GM18508 (cell line): ENCODE measurements around the gene IQUB.
"Not testable (repeated sequence)": the region's sequence is repeated elsewhere in the genome, so short reads cannot be mapped to it uniquely, and the experiment has no call there.

ENCODE experiments used
- ATAC-seq: cut with Tn5 transposase; IDR thresholded peaks from one replicate; pipeline ENCODE4 v1.9.1; 2021; ENCODE audit warnings: moderate number of reproducible peaks; ENCODE audit not compliant: insufficient read depth, unreplicated experiment

Gene IQUB

DNA sequence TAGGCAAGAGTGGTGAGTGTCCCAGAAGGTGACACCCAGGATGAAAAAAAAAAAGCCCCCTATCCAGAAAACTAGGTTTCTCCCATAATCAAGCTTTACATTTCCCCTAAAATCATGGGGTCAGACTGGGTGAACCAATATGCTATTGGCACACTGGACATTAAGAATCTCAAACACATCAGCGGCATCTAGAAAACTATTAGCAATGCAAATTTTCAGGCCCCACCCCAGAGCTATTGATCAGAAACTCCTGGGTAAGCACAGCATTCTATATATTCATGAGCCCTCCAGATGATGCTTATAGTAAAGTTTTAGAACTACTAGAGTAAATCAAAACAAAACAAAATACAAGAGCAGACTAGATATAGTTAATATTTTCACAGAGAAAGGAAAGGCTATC lies 36.4 kb downstream of the IQUB start:
- ATAC-seq = no peak

DNA sequence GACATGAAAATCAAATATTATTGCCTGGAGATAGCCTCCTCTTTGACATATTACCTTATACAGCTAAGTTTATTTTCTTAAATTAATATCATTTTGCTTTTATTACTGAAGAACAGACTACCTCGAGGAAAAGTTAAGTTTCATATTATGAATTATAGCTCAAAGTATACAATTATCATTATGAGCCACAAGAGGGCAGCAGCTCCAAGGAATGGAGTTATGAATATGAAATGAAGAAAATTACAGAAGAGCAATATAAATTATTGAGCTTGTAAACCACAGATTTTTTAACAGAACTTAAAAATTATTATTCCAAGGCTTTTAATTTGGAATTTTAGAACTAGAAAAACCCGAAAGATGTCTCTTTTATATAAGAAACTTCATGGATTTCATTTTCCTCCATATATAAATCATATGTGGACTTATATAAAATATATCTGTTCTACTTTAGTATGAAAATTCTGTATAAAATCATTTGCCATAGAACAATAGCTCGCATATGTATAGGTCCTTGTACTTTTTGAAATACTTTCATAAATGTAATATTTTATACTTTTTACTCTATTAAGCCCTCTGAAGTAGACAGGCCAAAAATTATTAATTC lies 40.1 kb downstream of the IQUB start:
- peak; percentile 57 for ATAC-seq

DNA sequence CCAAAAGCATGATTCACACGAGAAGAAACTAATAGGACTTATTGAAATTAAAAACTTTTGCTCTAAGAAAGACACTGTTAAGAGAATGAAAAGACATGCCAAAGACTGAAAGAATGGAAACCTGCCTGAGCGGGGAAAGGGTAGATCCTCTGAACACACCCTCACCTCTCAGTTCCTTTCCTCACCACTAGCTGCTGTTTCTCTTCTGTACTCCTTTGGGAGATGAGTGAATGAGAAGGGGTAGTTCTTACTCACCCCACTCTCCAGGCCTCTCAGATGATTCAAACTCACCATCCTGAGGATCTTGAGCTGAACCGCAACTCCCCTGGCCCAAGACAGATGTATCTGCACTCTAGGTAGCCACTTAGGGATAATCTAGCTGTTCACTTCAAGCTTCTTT lies 41.9 kb downstream of the IQUB start:
- peak; percentile 59 for ATAC-seq

DNA sequence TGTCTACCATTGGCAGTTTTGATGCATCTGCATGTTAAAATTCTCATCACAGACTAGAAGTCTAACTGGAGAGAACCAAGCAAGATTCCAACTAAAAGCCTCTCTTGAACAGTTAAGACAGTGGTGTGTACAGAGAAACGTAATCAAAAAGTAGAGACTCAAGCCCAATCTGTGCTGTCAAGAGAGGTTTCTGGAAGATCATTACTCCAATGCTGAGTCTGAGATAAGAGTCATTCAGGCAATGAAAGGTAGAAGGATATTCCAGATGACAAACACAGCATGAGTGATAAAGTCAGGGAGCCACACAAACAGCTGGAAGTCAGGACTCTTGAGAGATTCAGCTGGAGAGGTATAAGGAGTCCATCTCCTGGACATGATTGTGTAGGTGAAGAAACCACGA lies 48.7 kb downstream of the IQUB start:
- ATAC-seq = no peak

DNA sequence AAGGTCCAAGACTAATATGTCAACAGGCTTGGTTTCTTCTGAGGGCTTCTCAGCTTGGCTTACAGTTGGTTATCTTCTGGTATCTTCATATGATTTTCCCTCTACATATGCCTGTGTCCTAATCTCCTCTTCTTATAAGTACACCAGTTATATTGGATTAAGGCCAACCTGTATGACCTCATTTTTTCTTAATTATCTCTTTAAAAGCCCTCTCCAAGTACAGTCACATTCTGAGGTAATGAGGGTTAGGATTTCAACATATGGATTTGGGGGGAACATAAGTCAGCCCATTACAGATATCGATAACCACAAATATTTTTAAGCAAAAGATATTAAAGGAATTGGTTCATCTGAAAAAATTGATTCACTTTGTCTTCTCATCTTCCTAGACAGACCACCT lies 49.2 kb downstream of the IQUB start:
- ATAC-seq = no peak

DNA sequence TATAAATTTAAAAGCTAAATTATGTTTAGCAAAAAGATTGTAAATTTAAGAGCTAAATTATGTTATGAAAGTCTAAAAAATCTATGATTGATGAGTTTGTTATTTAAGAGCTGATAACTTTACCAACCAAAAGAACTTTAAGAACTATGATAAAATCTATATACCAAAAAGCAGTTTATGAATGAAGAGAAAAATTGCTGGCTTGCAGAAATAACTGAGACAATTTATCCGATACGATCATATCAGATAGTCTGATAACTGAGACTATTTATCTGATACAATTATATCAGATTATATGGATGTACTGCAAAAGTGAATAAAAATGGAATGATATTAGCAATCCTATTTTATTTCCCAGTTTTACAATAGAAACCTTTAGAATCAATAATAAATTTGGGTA lies 50.2 kb downstream of the IQUB start:
- ATAC-seq = no peak

DNA sequence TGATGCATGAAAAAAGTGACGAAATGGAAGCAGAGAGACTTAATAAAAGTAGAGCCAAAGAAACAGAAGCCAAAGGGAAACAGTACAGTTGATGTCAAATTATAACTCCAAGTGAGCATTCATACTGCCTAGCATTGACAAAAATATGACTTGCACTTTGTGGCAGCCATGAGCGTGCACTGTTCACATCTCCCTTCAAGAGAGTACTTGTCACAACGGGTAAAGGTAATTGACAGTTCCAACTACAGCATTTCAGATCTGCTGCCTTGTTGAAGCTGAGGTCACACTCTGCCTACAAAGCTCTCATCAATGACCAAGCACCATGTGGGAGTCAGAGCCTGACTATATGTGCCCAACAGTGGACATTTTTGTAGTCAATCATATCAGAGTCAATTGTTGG lies 54.3 kb downstream of the IQUB start:
- no peak for ATAC-seq

DNA sequence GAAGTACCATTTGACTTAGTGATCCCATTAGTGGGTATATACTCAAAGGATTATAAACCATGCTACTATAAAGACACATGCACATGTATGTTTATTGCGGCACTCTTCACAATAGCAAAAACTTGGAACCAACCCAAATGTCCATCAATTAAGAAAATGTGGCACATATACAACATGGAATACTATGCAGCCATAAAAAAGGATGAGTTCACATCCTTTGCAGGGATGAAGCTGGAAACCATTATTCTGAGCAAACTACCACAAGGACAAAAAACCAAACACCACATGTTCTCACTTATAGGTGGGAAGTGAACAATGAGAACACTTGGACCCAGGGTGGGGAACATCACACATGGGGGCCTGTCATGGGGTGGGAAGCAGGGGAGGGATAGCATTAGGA lies 56.3 kb downstream of the IQUB start:
- not testable (repeated sequence) for ATAC-seq

DNA sequence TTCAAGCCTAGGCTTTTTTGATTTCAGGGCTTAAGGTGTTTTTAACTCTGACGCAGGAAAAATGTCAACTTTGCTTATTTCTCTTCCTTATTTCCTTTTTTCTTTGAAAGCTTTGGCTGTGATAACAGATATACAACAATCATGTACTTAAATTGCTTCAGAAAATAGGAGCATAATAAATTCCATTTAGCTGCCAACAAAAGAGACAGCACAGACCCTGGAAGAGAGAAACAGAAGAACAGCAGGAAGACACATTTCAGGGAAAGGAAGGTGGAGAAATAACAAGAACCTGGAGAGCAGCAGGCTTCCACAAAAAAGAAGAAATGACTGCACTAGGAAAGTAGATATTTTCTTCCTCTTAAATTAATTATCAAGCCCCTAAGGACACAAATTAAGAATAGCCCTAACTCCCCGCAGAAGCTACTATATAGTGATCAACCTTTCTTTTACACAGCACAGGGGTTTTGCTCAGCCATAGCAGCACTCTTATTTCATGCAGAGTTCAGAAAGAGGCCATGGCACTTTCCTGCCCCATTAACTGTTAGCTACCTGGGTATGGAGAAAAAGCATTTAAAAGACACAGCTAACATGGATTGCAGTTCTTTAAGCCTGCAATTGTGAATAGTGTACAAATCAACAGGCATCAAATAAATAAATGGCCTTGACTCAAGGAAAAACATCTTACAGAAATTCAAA lies 61.5 kb downstream of the IQUB start:
- no peak for ATAC-seq

DNA sequence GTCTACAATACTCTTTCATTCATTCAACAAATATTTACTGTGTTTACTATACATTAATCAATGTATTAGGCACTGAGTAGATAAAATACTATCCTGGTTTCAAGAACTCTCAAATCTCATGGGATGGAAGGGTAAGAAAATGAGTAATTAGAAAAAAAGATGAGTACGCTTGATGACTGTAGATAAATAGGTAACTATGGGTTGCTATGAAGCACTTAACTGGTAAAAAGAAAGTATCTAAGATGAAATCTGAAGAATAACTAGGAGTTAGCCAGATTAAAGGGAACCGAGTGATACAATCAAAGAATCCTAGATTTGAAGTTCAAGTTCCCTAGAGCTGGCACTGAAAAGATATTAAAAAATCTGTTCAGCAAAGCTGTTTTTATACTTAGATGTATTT lies 62.1 kb downstream of the IQUB start:
- no peak for ATAC-seq

DNA sequence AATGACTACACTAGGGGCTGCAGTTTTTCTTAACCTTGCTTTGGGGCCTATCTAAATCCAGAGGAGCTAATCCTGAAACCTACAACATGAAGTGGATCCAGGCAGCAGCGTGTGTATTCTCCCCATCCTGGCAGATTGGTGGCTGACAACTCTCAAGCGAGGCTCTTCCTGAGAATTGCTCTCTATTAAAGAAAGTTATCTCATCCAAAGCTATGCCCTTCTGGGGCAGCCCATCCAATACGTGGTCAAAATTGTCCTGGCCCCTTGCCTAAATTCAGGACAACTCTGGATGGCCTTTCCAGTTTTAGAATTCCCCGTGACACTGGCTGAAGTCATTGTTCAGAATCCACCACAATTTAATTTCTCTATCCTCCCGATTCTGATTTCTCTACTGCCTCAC lies 66.1 kb downstream of the IQUB start:
- no peak for ATAC-seq

DNA sequence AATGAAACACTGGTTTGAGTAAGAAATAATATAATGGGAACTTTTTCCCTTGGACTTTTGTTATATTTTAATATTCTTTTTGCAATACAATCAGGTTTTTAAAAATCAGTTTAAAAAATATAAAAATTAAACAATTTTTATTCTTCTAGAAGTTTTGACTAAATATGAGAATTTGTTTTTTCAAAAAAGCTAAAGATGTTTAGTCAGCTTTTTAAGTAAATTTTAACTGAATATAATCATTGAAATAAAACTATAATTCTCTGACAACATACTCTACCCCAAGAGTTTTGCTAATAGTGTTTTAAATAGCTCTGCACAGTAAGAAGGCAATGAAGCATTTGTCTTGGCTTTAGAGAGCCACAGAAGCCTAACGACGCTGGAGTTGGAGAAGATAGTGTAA lies 70.5 kb downstream of the IQUB start:
- no peak for ATAC-seq

DNA sequence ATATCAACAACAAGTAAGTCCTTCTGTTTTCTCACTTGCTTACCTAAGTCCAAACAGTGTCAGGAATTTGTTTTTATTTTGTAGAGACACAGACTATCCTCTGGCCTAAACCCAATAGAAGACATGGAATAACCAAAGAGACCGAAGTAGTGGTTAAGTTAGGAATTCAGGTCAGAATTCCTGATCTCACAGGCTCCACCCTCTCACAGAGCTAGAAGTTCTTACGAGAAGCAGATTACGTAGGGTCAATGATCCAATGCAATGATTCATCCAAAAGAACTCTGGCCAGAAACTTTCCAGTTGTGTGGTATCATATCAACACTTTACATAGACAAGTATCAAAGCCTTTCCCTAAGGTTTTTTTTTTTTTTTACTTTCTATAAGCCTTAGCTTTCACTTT lies 73.8 kb downstream of the IQUB start:
- no peak for ATAC-seq

DNA sequence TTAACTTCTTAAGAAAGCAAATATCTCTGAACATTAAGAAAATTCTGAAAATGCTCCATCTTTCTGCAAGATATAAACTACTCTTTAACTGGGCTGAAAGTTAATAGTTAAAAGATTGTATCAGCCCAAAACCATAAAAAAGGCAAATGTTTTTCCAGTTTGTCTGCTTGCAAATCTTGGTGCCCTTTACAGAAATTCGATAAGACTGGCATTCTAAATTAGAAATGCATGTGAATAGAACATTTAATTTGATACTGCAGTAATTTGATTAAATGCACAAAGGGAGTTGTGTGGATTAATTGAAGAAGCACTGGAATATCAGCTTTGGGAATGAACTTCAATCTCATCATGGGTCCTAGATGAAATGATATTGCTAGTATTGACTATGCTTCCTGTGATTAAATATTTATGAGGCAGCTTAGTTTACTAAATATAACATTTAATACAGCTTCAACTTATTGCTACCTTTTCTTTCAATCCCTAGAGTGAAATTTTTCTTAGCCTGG lies 78.4 kb downstream of the IQUB start:
- ATAC-seq = no peak

DNA sequence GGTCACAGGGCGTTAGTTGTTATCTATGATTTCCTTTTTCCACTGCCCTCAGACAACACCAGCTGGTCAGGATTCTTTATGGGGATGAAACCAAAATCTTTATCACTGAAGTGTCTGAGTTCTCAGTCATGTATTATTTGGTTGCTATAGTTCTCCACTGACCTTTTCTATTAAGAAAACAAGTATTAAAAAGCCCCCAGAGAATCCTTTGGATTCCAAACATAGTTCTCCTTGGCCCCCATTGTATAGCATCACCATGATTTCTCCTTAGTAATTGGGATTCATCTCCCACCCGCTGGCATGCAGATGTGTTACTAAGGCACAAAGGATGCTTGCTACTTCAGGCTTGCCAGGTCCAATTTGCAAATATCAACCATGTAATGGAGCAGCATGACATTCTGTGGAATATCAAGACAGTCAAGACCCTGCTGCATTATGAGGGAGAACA lies 94.3 kb downstream of the IQUB start:
- ATAC-seq = no peak

DNA sequence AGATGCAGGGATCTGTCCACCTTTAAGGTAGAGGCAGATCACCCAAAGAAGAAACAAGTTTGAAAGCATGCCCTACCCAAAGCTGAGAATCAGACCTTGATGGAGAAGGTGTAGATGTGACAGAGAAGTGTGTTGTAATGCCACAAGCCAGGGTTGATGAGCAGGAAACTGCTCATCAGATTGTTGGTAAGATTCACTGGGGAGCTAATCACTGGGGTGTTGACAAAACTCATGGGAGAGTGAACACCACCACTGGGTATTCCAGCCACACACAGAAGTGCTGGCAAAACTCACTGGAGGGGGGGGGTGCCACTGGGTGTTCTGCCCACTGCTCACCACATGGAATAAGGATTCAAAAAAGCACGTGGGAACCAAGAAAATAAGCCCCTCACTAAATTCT lies 95.2 kb downstream of the IQUB start:
- no peak for ATAC-seq

DNA sequence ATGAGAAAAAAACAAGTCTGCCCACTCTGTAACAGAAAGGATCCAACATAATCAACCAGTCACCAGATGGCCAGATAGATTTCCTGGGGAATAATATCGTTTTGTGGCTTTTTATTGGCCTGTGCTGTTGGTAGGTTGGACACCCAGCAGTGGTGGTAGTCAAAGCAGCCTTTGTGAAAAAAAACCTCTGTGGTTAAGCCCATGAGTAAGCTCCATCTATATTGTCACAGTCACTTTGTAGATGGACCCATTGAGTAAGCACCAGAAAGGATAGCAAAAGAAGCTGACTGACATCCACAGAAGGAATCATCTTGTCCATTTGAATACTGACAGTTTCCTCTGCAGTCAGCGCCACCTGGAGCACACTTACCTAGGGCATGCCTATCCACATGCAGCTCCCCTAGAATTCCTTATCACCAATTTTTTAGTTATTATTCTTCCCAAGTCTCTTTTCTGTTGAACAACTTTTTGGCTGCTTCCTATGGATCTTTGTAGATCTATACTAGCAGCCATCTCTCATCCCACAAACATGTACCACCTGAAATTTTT lies 96.9 kb downstream of the IQUB start:
- no peak for ATAC-seq

DNA sequence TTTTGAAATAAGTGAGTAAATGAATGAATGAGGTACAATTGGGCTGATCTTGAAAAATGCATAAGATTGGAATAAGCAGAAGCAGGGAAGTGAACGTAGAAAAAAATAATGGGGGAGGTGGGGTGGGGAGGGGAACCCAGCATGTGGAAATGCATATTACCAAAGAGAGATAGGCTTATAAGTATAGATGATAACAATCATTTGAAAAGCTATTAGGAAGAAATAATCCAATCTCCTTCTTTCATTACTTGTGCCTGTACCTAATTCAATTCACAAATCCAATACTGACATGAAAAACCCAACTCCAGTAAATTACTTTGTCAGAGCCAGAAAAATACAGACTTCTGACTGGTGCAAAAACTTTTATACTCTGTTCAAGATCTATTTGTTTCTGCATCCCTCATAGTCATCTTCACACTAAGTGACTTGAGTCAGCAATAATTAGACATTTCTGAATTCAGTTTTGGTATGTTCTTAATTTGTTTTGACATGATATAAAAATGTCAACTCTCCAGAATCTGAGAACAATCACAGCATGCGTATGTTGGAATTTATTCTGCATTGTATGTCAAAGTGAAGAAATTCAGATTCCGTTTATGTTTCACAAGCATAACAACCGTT lies 99.2 kb downstream of the IQUB start:
- no peak for ATAC-seq

DNA sequence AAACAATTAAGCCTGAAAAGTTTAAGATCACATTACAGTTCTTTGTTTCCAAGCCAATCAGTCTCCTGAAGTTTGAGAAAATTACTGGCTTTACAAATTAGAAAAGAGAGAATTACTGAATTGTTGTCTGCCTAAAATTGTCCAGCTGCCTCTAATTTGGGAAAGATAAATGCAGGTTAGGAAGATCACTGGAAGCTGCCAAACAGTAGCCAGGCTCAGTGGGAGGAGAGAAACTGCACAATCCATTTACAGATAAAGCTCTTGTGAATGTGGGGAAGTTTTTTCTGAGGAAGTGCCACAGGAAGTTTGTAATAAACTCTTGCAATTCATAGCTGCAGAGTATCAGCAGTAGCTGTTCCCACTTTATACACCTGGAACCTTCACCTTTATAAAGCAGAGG lies 100.7 kb downstream of the IQUB start:
- no peak for ATAC-seq

DNA sequence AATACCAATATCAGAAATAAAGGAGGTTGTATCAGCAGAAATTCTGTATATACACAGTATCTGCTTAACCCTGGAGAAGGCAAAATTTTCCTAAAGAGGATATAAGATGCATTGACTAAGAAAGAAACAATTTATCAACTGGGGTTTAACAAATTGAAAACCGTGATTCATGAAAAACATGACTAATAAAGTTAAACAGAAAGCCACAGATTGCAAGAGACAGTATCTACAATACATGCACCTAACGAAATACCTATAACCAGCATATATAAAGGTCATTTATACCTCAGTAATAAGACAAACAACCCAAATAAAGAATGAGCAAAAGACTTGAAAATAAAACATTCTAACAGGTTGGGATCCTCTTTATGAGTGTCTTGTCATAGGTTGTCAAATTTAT lies 101.8 kb downstream of the IQUB start:
- no peak for ATAC-seq

DNA sequence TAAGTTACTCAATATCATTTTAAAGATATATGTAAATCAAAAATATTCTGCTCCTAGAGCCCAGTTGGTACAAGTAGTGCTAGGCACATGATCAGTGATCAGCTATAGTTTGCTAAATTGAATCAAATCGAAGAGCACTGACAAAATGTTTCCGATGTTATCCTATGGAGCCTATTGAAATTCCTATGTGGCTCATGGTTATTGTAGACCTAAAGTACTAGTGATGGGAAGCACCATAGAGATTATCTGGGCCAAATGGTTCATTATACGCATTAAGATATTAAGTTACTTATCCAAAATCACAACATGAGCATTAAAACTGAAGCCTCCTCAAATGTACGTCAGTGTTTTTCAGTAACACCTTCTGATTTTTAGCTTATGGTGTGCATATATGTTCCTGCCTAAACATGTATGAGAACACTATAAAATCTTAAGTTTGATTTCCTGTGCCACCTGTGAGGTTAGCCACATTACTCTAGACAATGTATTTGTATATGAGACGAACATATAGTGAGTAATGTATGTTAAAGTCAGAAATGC lies 103.2 kb downstream of the IQUB start:
- ATAC-seq = no peak
